Gastroesophageal sphincter (tissue), 3 donors: Measurements from ENCODE around the gene TULP4.
"Not testable (repeated sequence)": the region's sequence is repeated elsewhere in the genome, so short reads cannot be mapped to it uniquely, and the experiment has no call there.

Experiments
- EP300 ChIP-seq: sonication (generic); formaldehyde crosslinking; IDR thresholded peaks from one replicate; pipeline ENCODE4 v1.6.1; 2017; ENCODE audit warnings: antibody characterized with exemption, mild to moderate bottlenecking
- POLR2A ChIP-seq, 2 donors: fragments of 450-650 bp; IDR thresholded peaks; one replicate each; pipeline ENCODE4 v1.6.1; 2017; ENCODE audit warnings: antibody characterized with exemption in 2 of 2, mild to moderate bottlenecking in 2 of 2, moderate library complexity in 1 of 2
- POLR2AphosphoS5 ChIP-seq: sonication (generic); formaldehyde crosslinking; IDR thresholded peaks from one replicate; pipeline ENCODE4 v1.6.1; 2017; ENCODE audit warnings: antibody characterized with exemption
- TF ChIP-seq, protein P1 (sequence below), 4 experiments: fragments of 200-600 bp in 2 of 4; fragments of 450-650 bp in 2 of 4; sonication (generic) in 1 of 4; IDR thresholded peaks; one replicate each; pipeline ENCODE4 v1.5.1; 2017 to 2019; ENCODE audit warnings: antibody characterized with exemption in 4 of 4, mild to moderate bottlenecking in 2 of 4, moderate library complexity in 2 of 4

DNA sequence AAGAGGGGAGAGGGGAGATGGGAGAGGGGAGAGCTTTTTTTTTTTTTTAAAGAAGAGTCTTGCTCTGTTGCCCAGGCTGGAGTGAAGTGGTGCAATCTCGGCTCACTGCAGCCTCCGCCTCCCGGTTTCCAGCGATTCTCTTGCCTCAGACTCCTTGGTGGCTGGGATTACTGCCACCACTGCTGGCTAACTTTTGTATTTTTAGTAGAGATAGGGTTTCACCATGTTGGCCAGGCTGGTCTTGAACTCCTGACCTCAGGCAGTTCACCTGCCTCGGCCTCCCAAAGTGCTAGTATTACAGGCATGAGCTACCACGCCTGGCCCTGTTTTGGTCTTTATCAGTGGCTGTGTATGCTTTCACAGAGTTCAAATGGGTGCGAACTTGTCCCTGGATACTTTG, 38.5 kb downstream of the TULP4 start:
- TF ChIP-seq, protein P1, sequence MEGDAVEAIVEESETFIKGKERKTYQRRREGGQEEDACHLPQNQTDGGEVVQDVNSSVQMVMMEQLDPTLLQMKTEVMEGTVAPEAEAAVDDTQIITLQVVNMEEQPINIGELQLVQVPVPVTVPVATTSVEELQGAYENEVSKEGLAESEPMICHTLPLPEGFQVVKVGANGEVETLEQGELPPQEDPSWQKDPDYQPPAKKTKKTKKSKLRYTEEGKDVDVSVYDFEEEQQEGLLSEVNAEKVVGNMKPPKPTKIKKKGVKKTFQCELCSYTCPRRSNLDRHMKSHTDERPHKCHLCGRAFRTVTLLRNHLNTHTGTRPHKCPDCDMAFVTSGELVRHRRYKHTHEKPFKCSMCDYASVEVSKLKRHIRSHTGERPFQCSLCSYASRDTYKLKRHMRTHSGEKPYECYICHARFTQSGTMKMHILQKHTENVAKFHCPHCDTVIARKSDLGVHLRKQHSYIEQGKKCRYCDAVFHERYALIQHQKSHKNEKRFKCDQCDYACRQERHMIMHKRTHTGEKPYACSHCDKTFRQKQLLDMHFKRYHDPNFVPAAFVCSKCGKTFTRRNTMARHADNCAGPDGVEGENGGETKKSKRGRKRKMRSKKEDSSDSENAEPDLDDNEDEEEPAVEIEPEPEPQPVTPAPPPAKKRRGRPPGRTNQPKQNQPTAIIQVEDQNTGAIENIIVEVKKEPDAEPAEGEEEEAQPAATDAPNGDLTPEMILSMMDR (IDR thresholded peaks at IDR 0.05), result not testable (repeated sequence)
- not testable (repeated sequence) for TF ChIP-seq EP300; POLR2AphosphoS5; POLR2A (IDR thresholded peaks at IDR 0.05)
